HepG2 (cell line): Measurements from ENCODE around the gene DDAH1. TPM values are rescaled to one million over a fixed set of nuclear protein-coding genes. Genes with fewer than 3 reads are reported as not detected.

ENCODE experiments used
- ARID5B ChIP-seq: IDR thresholded peaks from 2 replicates; pipeline ENCODE4 v1.4.0; 2020; ENCODE audit warnings: mild to moderate bottlenecking, missing genetic modification reagents
- CCDC6 ChIP-seq: sonication (generic); formaldehyde crosslinking; IDR thresholded peaks from 2 replicates; pipeline ENCODE4 v1.8.1; 2022; ENCODE audit warnings: mild to moderate bottlenecking, missing genetic modification reagents, moderate library complexity
- FOXP1 ChIP-seq, 2 experiments: fragments of 450-650 bp in 1 of 2; IDR thresholded peaks; 2 replicates each; pipeline ENCODE4 v1.6.1; 2017 to 2018; ENCODE audit warnings: antibody characterized with exemption in 1 of 2
- PAXIP1 ChIP-seq: sonication (generic); formaldehyde crosslinking; conservative IDR thresholded peaks from 2 replicates; pipeline ENCODE4 v1.4.0; 2020; ENCODE audit warnings: mild to moderate bottlenecking, missing genetic modification reagents, moderate library complexity
- RBAK ChIP-seq: sonication (generic); formaldehyde crosslinking; IDR thresholded peaks from 2 replicates; pipeline ENCODE4 v1.5.1; 2020; ENCODE audit warnings: mild to moderate bottlenecking, missing genetic modification reagents
- SOX13 ChIP-seq, 3 experiments: fragments of 450-650 bp in 1 of 3; sonication (generic) in 1 of 3; formaldehyde crosslinking in 1 of 3; IDR thresholded peaks in 2 of 3; conservative IDR thresholded peaks in 1 of 3; 2 replicates each; pipeline versions ENCODE4 v1.5.0 to v1.6.1; 2016 to 2020; ENCODE audit warnings: antibody characterized with exemption in 1 of 3, mild to moderate bottlenecking in 1 of 3, missing compliant biosample characterization in 1 of 3, missing genetic modification reagents in 1 of 3, moderate library complexity in 1 of 3
- polyA plus RNA-seq, 8 experiments: library from polyadenylated mRNA; depleted of rRNA in 3 of 8; stranded (reverse) in 7 of 8; unstranded in 1 of 8; fragments of >200 nt; fragmentation: Illumina TruSeq in 4 of 8; extraction: Trizol in 4 of 8; gene quantifications; 2 replicates each; pipeline versions ENCODE4 v1.2.1 to v1.2.3, GENCODE V29; 2011 to 2016; ENCODE audit warnings: low read depth in 4 of 8, missing spikeins in 1 of 8, mixed read lengths in 1 of 8; ENCODE audit not compliant: insufficient read depth in 1 of 8
- total RNA-seq, 5 experiments: library from RNA; depleted of rRNA; stranded (reverse); fragments of >200 nt; fragmentation: Illumina TruSeq; extraction: Trizol; gene quantifications; 2 replicates each; pipeline ENCODE4 v1.2.3, GENCODE V29; 2016; ENCODE audit warnings: low read depth in 1 of 5

DDAH1 gene
- total and polyA plus RNA-seq, 2 of the 13 experiments (the other 11 are each of a cell fraction or from before 2014, with no cell fraction given), result 39.7 to 64.4 TPM

GRCh38 chr1:85374160-85374559 is 90.8 kb downstream of the DDAH1 start (continued):
- TF ChIP-seq RBAK (CRISPR knock-in tag) (no peak), SOX13 (IDR thresholded peaks at IDR 0.05) (no peak), SOX13 (CRISPR knock-in tag; conservative IDR thresholded peaks at IDR 0.05 in 1 of 2, IDR thresholded peaks at IDR 0.05 in 1 of 2) (no peak), CCDC6 (CRISPR knock-in tag) (no peak), FOXP1 (IDR thresholded peaks at IDR 0.05) (no peak), FOXP1 (CRISPR knock-in tag; IDR thresholded peaks at IDR 0.05) (0 out of 2 replicates have a peak, but pooled peaks have one; percentile 22), PAXIP1 (CRISPR knock-in tag) (no peak), ARID5B (0 out of 2 replicates have a peak, but pooled peaks have one; percentile 47)
